Stimulated activated CD4-positive, alpha-beta T cell treated with anti-CD3 and anti-CD28 coated beads, Interleukin-15, amount 100 ng/mL, for 1 hour (primary cell): ENCODE measurements around the gene GNAT1.
"Not testable (repeated sequence)": the region's sequence is repeated elsewhere in the genome, so short reads cannot be mapped to it uniquely, and the experiment has no call there.

Source experiments
- DNase-seq, 2 donors: peaks; one replicate each; pipeline ENCODE4 v3.0.0-alpha.2; 2020; ENCODE audit warnings: low read depth in 1 of 2, low spot score in 1 of 2

The GNAT1 gene

GRCh38 chr3:50201573-50202315 lies 10.3 kb downstream of the GNAT1 start:
- DNase-seq, result no peak

- DNase-seq, result no peak
These were observed 11.1 kb downstream of the GNAT1 start for GRCh38 chr3:50202353-50203112.

- DNase-seq, result no peak
These were observed 11.9 kb downstream of the GNAT1 start for GRCh38 chr3:50203113-50203808.

GRCh38 chr3:50203809-50204803 lies 12.7 kb downstream of the GNAT1 start:
- DNase-seq, result no peak

GRCh38 chr3:50204804-50205412 lies 13.5 kb downstream of the GNAT1 start, which contains the start of gene SLC38A3:
SLC38A3 (plus strand) TSS chr3:50205271; CDS start chr3:50214200, 8,929 bp downstream.
- no peak for DNase-seq

GRCh38 chr3:50205413-50206276 lies 14.2 kb downstream of the GNAT1 start:
- no peak for DNase-seq

- no peak for DNase-seq
These were observed 16.1 kb downstream of the GNAT1 start for GRCh38 chr3:50207359-50208042.

GRCh38 chr3:50208677-50209344 lies 17.4 kb downstream of the GNAT1 start:
- DNase-seq, result no peak

- no peak for DNase-seq
These were observed 18.7 kb downstream of the GNAT1 start for GRCh38 chr3:50210176-50210509.

- no peak for DNase-seq
These were observed 19.3 kb downstream of the GNAT1 start for GRCh38 chr3:50210510-50211367.

- DNase-seq, result not testable (repeated sequence)
These were observed 19.9 kb downstream of the GNAT1 start for GRCh38 chr3:50211368-50211717.

- no peak for DNase-seq
These were observed 20.5 kb downstream of the GNAT1 start for GRCh38 chr3:50211930-50212329.

- no peak for DNase-seq
These were observed 21.1 kb downstream of the GNAT1 start for GRCh38 chr3:50212502-50212901.

GRCh38 chr3:50212971-50213370 lies 21.6 kb downstream of the GNAT1 start:
- DNase-seq, result no peak

- no peak for DNase-seq
These were observed 22.0 kb downstream of the GNAT1 start for GRCh38 chr3:50213373-50213772.

GRCh38 chr3:50214824-50215223 lies 23.4 kb downstream of the GNAT1 start:
- DNase-seq, result no peak

GRCh38 chr3:50215529-50215928 lies 24.1 kb downstream of the GNAT1 start:
- no peak for DNase-seq
